Esophagus muscularis mucosa (tissue), 3 donors: ENCODE results near the gene PSMA2.

Experiments used
- CTCF ChIP-seq, 3 experiments: fragments of 200-600 bp in 2 of 3; fragments of 450-650 bp in 1 of 3; sonication (generic) in 2 of 3; IDR thresholded peaks; one replicate each; pipeline ENCODE4 v1.5.1; 2017 to 2019; ENCODE audit warnings: antibody characterized with exemption in 3 of 3, mild to moderate bottlenecking in 2 of 3, moderate library complexity in 1 of 3
- POLR2AphosphoS5 ChIP-seq, 2 donors: sonication (generic); formaldehyde crosslinking; IDR thresholded peaks; one replicate each; pipeline ENCODE4 v1.6.1; 2017; ENCODE audit warnings: antibody characterized with exemption in 2 of 2

- TF ChIP-seq CTCF (IDR thresholded peaks at IDR 0.05) (no peak), POLR2AphosphoS5 (IDR thresholded peaks at IDR 0.05) (no peak)
Measured at GRCh38 chr7:42935861-42936260, 3.9 kb upstream of the PSMA2 start.
